Stimulated activated CD4-positive, alpha-beta T cell treated with anti-CD3 and anti-CD28 coated beads, TNF-alpha, amount 100 ng/mL, for 24 hours (primary cell): ENCODE results near the gene PRKN.

Source experiments
- DNase-seq, 3 experiments: peaks; one replicate each; pipeline ENCODE4 v3.0.0-alpha.2; 2020; ENCODE audit warnings: low read depth in 3 of 3

PRKN gene

GRCh38 chr6:161732594-161732993 lies 995.0 kb downstream of the PRKN start:
- DNase-seq = no peak

DNA sequence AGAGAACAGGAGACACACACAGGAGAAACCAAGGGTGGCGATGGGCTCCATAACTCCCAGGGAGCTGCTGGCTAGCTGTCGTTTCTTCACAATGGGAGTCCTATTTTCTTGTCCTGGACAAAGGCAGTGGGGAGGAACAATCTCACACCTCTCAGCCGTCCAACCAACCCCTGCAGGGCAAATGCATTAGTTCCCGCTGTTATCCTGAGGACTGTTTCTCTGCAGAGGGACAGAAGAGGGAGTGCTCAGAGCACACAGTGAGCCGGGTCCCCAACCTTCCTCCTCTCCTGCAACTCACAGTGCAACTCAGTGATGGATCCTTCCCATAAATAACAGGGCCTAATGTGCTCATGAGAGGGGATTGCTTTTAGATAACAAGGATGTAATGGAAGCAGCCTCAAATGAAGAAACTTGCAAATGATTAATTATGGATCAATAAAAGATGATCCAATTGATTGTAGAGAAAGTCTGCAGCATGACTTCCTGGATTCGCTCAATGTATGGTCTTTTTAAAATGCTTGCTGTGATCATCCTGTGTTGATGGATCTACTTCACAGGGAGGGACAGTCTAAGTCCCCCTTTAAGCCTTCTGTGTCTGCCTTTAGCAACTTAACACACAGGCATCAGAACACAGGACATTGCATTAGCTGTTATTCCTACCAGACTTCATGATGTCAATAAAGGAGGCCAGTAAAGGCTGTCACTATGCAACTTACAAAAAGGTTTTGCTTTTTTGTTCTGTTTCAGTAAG lies 1000.3 kb downstream of the PRKN start:
- DNase-seq = no peak

DNA sequence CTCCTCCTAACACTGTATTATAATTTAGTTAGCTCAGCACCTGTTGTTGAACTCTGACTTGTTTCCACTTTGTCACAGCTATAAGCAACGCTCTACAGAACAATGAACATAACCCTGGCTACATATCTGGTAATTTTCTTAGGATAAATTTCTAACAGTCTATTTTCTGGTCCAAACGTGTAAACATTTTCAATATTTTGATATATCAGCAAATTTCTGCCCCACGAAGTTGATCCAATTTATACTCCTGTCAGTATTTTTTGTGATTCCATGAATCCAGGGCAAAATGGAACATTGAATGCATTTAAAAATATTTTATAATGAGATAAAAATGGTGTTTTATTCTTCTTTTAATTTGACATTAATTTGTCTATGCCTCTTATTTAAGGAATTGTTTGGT lies 1005.2 kb downstream of the PRKN start:
- no peak for DNase-seq

- DNase-seq = no peak
These were observed 1006.1 kb downstream of the PRKN start for GRCh38 chr6:161721511-161721910.

GRCh38 chr6:161716176-161716575 lies 1011.4 kb downstream of the PRKN start:
- DNase-seq = no peak

DNA sequence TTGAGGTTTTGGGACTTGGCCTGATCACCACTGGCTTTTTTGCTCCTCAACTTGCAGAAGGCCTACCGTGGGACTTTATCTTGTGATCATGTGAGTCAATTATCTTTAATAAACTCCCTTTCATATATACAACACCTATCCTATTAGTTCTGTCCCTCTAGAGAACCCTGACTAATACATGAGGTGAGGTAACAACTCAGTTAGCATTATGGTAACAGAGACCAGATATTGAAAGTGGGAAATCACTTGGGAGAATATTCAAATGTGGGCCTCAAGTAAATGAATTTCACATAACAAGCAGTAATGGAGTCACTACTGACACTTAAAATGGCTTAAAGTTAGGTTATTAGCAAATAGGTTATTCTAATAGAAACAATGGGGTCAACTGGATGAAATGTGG lies 1015.6 kb downstream of the PRKN start:
- no peak for DNase-seq

- no peak for DNase-seq
These were observed 1016.1 kb downstream of the PRKN start for GRCh38 chr6:161711515-161711914.

DNA sequence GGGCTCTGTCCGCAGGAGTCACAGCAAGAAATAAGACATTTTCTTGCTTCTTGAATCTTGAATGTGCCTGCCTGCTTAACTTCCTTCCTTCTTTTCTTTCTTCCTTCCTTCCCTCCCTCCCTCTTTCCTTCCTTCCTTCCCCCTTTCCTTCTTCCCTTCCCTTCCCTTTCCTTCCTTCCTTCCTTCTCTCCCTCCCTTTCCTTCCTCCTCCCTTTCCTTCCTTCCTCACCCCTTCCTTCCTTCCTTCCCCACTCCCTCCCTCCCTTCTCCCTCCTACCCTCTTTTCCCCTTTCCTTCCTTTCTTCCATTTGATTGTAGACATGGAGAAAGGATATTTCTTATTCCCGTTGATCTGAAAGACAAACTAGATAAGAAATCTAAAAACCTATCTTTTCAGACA lies 1016.9 kb downstream of the PRKN start:
- no peak for DNase-seq

GRCh38 chr6:161701056-161701455 lies 1026.5 kb downstream of the PRKN start:
- DNase-seq = no peak

DNA sequence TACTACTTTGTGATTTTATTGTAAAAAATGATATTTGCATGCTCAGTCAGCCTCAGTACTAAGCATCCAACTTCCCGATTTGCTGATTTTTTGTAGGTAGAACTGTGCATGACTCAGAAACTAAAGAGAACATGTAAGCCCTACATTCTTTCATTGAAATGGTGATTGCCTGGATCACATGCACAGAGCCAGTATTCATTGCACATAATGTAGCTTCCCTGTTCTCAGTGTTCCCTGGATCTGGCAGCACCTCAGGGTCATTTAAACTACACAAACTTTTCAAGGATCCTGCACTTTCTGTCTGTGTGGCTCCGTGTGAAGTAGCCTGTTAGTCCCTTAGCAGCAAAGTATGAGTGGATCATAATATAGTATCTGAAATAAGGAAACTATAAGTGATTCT lies 1030.8 kb downstream of the PRKN start:
- no peak for DNase-seq

DNA sequence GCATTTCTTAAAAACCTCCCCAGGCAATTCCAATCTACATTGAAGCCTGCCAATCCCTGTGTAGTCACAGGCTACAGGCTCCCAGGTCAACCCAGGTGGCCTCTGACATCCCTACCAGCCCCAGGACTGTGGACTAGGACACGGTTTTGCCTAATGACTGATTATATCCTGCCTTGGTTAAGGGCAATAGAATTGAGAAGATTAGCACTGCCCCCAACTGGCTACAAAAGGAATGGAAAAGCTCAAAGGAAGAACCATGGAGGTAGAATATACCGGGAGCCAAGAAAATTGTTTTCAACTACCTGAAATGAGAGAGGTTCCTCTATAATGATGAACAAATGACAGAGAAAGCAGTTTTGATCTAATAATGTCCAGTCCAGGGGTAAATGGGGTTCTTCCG lies 1032.6 kb downstream of the PRKN start:
- no peak for DNase-seq

GRCh38 chr6:161686655-161687054 lies 1040.9 kb downstream of the PRKN start:
- no peak for DNase-seq

DNA sequence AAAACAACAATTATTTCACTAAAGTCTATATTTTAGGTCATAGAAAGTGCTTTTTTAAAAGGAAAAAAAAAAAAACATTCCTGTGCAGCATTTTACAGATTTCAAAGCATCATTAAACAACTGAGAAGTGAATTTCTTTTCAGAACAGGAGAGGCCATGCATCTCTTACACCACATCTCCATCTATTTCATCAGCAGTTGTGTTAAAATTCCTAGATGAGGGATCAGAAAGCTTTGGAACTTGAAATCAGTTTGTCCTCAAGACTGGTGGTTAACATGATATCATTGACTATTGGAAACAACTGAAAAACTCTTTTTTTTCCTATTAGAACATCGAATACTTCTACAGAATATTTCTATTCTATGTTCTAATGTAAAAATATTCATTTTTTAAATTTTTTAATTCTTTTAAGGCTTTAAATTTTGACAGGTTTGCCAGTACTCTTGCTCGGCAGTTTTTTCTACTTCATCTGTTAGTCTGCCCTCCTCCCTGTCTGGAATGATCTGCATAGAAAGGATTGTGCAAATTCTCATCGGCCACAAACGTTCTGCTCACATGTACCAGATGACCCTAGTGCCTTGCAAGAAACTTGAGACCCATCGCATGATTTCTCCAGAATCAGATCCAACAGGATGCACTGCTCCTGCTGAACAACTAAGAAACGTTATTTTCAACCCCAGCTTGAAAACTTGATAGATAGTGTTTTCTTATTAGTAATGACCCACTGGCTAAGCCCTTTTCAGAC lies 1042.7 kb downstream of the PRKN start:
- no peak for DNase-seq

DNA sequence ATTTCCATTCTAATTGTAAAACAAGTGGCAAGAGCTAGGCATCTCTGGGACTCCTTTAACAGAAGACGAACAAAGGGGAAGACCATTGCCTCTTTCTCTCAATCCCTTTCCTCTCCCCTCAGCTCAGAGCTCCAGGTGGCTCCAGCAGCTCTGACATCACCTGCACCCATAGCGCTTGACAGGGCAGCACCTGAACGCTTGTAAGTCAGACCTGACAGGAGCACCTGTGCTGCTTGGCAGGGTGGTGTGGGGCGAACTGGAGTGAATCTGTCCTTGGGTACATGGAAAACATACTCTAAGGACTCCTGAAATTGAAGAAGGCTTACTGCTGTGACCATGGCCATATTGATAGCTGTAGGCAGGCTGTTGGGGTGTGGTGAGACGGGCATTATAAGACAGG lies 1044.2 kb downstream of the PRKN start:
- no peak for DNase-seq

- no peak for DNase-seq
These were observed 1044.6 kb downstream of the PRKN start for GRCh38 chr6:161682982-161683381.

DNA sequence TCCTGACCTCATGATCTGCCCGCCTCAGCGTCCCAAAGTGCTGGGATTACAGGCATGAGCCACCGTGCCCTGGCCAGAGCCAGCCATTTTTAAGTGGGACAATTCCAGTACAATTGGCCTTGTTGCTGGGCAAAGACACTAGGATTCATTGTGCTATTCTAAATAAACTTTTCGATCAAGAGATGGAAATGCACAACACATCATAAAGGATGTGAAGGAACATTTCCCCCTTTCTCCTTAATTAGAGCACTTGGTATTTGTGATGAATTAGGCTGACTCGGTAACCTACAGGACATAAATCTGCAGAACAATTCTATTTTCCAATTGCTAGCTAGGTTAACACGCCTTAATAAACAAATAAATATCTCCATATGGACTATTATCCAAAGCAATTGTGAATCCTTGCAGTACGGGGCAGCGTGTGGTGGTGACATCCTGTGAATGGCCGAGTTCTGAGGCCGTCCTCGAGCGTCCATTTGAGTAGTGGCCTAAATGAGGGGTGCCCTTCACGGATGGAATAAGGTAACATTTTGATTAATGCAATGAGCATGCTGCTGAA lies 1047.5 kb downstream of the PRKN start:
- no peak for DNase-seq

GRCh38 chr6:161677188-161677587 lies 1050.4 kb downstream of the PRKN start:
- no peak for DNase-seq

- DNase-seq = no peak
These were observed 1051.0 kb downstream of the PRKN start for GRCh38 chr6:161676586-161676985.

DNA sequence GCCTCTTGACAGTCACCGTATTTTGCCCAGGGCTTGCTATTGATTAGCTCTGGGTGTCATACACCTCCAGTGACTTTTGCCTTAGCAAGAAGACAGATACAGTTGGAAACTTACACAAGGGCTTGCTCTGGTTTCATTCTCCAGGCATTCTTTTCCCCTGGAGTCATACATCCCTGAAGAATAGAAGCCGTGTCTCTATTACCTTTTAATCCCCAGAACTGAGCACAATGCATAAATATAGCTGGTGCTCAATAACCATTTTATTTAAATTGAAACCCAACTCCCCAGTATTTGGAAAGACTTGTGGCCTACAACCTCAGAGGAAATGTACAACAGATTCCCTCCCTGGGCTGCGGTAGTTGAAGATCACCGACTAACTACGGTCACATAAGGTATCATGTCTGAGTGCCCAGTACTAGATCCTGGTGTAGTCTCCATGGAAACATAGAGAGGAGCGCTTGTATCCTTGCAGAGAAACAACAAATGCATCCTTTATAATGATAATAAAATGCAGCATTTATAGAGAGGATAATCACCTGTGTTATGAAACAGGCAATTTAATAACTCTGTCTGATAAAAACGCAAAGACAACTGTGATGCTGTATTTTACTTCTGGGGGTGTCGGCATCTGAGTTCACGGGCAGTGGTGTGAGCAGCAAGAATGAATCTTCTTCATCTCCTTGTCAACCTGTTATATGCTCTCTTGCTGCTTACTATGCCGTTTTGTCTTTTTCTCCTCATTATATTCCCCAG lies 1052.5 kb downstream of the PRKN start:
- DNase-seq = no peak

DNA sequence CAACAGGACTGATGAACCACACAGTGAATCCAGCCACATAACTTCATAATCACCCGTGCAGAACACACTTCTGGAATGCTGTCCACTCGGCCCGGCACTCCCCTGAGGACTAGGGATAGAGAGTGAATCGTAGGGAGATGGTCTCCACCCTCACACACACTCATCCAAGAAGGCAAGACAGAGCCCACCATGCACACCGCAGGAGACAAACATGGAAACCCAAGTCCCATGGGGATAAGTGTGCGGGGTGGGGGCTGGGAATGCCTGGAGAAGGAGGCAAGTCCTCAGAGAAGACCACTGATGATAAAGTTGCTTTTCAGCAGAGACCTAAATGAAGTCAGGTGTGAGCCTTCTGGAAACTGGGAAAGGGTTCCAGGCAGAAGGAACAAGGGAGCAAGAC lies 1054.5 kb downstream of the PRKN start:
- DNase-seq = no peak

DNA sequence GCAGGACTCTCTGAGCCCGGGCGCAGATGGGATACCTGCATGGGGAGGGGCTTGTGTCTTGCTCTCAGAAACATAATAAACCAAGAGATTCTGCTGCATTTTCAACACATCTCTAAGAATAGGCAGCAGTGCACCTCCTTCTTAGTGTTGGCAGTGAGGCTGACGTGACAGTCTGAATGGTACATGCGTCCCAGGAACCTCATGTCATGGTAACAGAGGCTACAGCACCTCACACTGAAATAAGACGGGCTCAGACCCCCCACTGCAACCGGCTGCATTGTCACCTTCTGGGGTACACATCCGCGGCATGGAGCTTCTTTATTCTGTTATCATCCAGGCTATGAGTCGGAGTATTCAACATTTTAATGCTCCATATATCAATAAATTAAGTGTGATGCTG lies 1056.4 kb downstream of the PRKN start:
- DNase-seq = no peak

GRCh38 chr6:161668665-161669064 lies 1058.9 kb downstream of the PRKN start:
- no peak for DNase-seq
